HepG2 (cell line): ENCODE measurements around the gene CLIC1. TPM values are rescaled to one million over a fixed set of nuclear protein-coding genes. Genes with fewer than 3 reads are reported as not detected.

Experiments
- CBX2 ChIP-seq, 2 experiments: fragments of 200-600 bp in 1 of 2; sonication (generic); formaldehyde crosslinking in 1 of 2; IDR thresholded peaks; 2 replicates each; pipeline versions ENCODE4 v1.7.0 to v1.8.1; 2018 to 2022; ENCODE audit warnings: low read depth in 2 of 2, low read length in 1 of 2, mild to moderate bottlenecking in 1 of 2, missing genetic modification reagents in 1 of 2
- CHD2 ChIP-seq: IDR thresholded peaks from 2 replicates; pipeline ENCODE4 v1.6.1; 2011; ENCODE audit warnings: low read depth, low read length, improper control_type of control experiment
- FOXA3 ChIP-seq: IDR thresholded peaks from 2 replicates; pipeline ENCODE4 v1.6.1; 2016; ENCODE audit warnings: missing genetic modification reagents, missing compliant biosample characterization
- HMG20B ChIP-seq: conservative IDR thresholded peaks from 2 replicates; pipeline ENCODE4 v1.6.1; 2016; ENCODE audit warnings: missing genetic modification reagents, missing compliant biosample characterization
- HNRNPUL1 ChIP-seq: fragments of 200-400 bp; formaldehyde crosslinking; IDR thresholded peaks from 2 replicates; pipeline ENCODE4 v1.6.1; 2017; ENCODE audit warnings: low read depth, mild to moderate bottlenecking, low read length, moderate library complexity
- KDM6A ChIP-seq: IDR thresholded peaks from 2 replicates; pipeline ENCODE4 v1.6.1; 2016; ENCODE audit warnings: low read depth
- KLF9 ChIP-seq: IDR thresholded peaks from 2 replicates; pipeline ENCODE4 v1.6.1; 2016; ENCODE audit warnings: low read depth
- RFXANK ChIP-seq: IDR thresholded peaks from 2 replicates; pipeline ENCODE4 v1.6.1; 2016
- SALL1 ChIP-seq: sonication (generic); formaldehyde crosslinking; IDR thresholded peaks from 2 replicates; pipeline ENCODE4 v1.8.0; 2022; ENCODE audit warnings: mild to moderate bottlenecking, missing genetic modification reagents
- ZBTB38 ChIP-seq: sonication (generic); formaldehyde crosslinking; IDR thresholded peaks from 2 replicates; pipeline ENCODE4 v1.5.1; 2020; ENCODE audit warnings: mild to moderate bottlenecking, missing genetic modification reagents
- ZFYVE20 ChIP-seq: sonication (generic); formaldehyde crosslinking; IDR thresholded peaks from 2 replicates; pipeline ENCODE4 v1.8.0; 2023; ENCODE audit warnings: low read depth, mild to moderate bottlenecking, moderate library complexity, missing genetic modification reagents, borderline replicate concordance
- ZNF10 ChIP-seq: sonication (generic); formaldehyde crosslinking; IDR thresholded peaks from 2 replicates; pipeline ENCODE4 v1.4.0; 2020; ENCODE audit warnings: mild to moderate bottlenecking, low read depth, missing genetic modification reagents, borderline replicate concordance
- ZNF572 ChIP-seq: sonication (generic); formaldehyde crosslinking; IDR thresholded peaks from 2 replicates; pipeline ENCODE4 v1.5.1; 2020; ENCODE audit warnings: mild to moderate bottlenecking, missing genetic modification reagents
- ZNF709 ChIP-seq: sonication (generic); formaldehyde crosslinking; IDR thresholded peaks from 2 replicates; pipeline ENCODE4 v1.5.0; 2020; ENCODE audit warnings: mild to moderate bottlenecking, missing genetic modification reagents
- ZNF772 ChIP-seq: sonication (generic); formaldehyde crosslinking; IDR thresholded peaks from 2 replicates; pipeline ENCODE4 v1.5.0; 2020; ENCODE audit warnings: mild to moderate bottlenecking, missing genetic modification reagents
- polyA plus RNA-seq, 8 experiments: library from polyadenylated mRNA; depleted of rRNA in 3 of 8; stranded (reverse) in 7 of 8; unstranded in 1 of 8; fragments of >200 nt; fragmentation: Illumina TruSeq in 4 of 8; extraction: Trizol in 4 of 8; gene quantifications; 2 replicates each; pipeline versions ENCODE4 v1.2.1 to v1.2.3, GENCODE V29; 2011 to 2016; ENCODE audit warnings: low read depth in 4 of 8, missing spikeins in 1 of 8, mixed read lengths in 1 of 8; ENCODE audit not compliant: insufficient read depth in 1 of 8
- total RNA-seq, 5 experiments: library from RNA; depleted of rRNA; stranded (reverse); fragments of >200 nt; fragmentation: Illumina TruSeq; extraction: Trizol; gene quantifications; 2 replicates each; pipeline ENCODE4 v1.2.3, GENCODE V29; 2016; ENCODE audit warnings: low read depth in 1 of 5
- TF ChIP-seq, protein P1 (sequence below): IDR thresholded peaks from 2 replicates; pipeline ENCODE4 v1.6.1; 2016; ENCODE audit warnings: missing compliant biosample characterization, missing genetic modification reagents, borderline replicate concordance
- TF ChIP-seq, protein P2 (sequence below): IDR thresholded peaks from 2 replicates; pipeline ENCODE4 v1.6.1; 2016; ENCODE audit warnings: low read depth, missing genetic modification reagents, missing compliant biosample characterization
- TF ChIP-seq, protein P3 (sequence below): IDR thresholded peaks from 2 replicates; pipeline ENCODE4 v1.6.1; 2016; ENCODE audit warnings: missing genetic modification reagents, missing compliant biosample characterization
- TF ChIP-seq, protein P4 (sequence below): conservative IDR thresholded peaks from 2 replicates; pipeline ENCODE4 v1.6.1; 2018; ENCODE audit warnings: missing genetic modification reagents
- TF ChIP-seq, protein P5 (sequence below): sonication (generic); formaldehyde crosslinking; IDR thresholded peaks from 2 replicates; pipeline ENCODE4 v1.8.1; 2023; ENCODE audit warnings: mild to moderate bottlenecking, missing genetic modification reagents

The CLIC1 gene
- total and polyA plus RNA-seq, 2 of the 13 experiments (the other 11 are each of a cell fraction or from before 2014, with no cell fraction given), result 602 to 891 TPM

DNA sequence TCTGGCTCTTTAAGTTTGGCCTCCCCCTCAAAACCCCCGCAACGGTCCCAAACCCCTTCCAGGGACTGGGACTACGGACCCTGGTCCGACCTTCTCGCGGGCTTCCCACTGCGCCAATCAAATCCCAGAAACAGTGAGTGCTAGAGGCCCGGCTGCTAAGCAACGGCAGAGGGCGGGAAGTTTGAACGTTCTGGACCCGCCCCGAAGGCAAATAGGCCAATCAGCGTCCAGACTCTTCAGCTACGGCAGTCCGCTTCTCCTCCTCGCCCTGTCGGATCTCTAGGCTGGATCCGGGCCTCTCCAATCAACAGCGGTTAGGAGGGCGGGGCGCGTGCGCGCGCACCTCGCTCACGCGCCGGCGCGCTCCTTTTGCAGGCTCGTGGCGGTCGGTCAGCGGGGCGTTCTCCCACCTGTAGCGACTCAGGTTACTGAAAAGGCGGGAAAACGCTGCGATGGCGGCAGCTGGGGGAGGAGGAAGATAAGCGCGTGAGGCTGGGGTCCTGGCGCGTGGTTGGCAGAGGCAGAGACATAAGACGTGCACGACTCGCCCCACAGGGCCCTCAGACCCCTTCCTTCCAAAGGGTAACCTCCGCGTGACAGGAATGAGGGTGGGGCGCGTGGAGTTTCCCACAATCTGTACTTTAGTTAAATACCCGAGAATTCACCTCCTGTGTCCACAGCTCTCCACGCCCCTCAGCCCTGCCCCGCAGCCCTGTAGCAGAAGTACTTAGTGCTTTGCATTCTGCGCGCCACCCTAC, 3.5 kb upstream of the CLIC1 start, which contains the start of gene MSH5 (continued):
- TF ChIP-seq RFXANK (CRISPR knock-in tag) (peak; percentile 76; the same call in 1 of the 2 replicates), HMG20B (no peak), KLF9 (CRISPR knock-in tag) (no peak), ZNF772 (peak; percentile 84), ZNF10 (CRISPR knock-in tag) (no peak), CHD2 (peak; percentile 92), FOXA3 (CRISPR knock-in tag) (no peak), ZBTB38 (peak; percentile 97), KDM6A (CRISPR knock-in tag) (no peak; the same call in 1 of the 2 replicates), CBX2 (IDR thresholded peaks at IDR 0.05; ENCODE audit: low read depth, low read length) (no peak), CBX2 (CRISPR knock-in tag; IDR thresholded peaks at IDR 0.05; ENCODE audit: low read depth) (peak; percentile 98), ZNF709 (CRISPR knock-in tag) (peak; percentile 96), ZNF572 (no peak), HNRNPUL1 (peak; percentile 8; the same call in 1 of the 2 replicates), SALL1 (CRISPR knock-in tag) (peak; percentile 97), ZFYVE20 (CRISPR knock-in tag) (peak; percentile 95)
- TF ChIP-seq, protein P1, sequence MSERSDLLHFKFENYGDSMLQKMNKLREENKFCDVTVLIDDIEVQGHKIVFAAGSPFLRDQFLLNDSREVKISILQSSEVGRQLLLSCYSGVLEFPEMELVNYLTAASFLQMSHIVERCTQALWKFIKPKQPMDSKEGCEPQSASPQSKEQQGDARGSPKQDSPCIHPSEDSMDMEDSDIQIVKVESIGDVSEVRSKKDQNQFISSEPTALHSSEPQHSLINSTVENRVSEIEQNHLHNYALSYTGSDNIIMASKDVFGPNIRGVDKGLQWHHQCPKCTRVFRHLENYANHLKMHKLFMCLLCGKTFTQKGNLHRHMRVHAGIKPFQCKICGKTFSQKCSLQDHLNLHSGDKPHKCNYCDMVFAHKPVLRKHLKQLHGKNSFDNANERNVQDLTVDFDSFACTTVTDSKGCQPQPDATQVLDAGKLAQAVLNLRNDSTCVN (CRISPR knock-in tag), result peak; percentile 88
- TF ChIP-seq, protein P2, sequence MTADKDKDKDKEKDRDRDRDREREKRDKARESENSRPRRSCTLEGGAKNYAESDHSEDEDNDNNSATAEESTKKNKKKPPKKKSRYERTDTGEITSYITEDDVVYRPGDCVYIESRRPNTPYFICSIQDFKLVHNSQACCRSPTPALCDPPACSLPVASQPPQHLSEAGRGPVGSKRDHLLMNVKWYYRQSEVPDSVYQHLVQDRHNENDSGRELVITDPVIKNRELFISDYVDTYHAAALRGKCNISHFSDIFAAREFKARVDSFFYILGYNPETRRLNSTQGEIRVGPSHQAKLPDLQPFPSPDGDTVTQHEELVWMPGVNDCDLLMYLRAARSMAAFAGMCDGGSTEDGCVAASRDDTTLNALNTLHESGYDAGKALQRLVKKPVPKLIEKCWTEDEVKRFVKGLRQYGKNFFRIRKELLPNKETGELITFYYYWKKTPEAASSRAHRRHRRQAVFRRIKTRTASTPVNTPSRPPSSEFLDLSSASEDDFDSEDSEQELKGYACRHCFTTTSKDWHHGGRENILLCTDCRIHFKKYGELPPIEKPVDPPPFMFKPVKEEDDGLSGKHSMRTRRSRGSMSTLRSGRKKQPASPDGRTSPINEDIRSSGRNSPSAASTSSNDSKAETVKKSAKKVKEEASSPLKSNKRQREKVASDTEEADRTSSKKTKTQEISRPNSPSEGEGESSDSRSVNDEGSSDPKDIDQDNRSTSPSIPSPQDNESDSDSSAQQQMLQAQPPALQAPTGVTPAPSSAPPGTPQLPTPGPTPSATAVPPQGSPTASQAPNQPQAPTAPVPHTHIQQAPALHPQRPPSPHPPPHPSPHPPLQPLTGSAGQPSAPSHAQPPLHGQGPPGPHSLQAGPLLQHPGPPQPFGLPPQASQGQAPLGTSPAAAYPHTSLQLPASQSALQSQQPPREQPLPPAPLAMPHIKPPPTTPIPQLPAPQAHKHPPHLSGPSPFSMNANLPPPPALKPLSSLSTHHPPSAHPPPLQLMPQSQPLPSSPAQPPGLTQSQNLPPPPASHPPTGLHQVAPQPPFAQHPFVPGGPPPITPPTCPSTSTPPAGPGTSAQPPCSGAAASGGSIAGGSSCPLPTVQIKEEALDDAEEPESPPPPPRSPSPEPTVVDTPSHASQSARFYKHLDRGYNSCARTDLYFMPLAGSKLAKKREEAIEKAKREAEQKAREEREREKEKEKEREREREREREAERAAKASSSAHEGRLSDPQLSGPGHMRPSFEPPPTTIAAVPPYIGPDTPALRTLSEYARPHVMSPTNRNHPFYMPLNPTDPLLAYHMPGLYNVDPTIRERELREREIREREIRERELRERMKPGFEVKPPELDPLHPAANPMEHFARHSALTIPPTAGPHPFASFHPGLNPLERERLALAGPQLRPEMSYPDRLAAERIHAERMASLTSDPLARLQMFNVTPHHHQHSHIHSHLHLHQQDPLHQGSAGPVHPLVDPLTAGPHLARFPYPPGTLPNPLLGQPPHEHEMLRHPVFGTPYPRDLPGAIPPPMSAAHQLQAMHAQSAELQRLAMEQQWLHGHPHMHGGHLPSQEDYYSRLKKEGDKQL (CRISPR knock-in tag), result peak; percentile 15
- TF ChIP-seq, protein P3, sequence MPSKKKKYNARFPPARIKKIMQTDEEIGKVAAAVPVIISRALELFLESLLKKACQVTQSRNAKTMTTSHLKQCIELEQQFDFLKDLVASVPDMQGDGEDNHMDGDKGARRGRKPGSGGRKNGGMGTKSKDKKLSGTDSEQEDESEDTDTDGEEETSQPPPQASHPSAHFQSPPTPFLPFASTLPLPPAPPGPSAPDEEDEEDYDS (CRISPR knock-in tag), result peak; percentile 60
- TF ChIP-seq, protein P4, sequence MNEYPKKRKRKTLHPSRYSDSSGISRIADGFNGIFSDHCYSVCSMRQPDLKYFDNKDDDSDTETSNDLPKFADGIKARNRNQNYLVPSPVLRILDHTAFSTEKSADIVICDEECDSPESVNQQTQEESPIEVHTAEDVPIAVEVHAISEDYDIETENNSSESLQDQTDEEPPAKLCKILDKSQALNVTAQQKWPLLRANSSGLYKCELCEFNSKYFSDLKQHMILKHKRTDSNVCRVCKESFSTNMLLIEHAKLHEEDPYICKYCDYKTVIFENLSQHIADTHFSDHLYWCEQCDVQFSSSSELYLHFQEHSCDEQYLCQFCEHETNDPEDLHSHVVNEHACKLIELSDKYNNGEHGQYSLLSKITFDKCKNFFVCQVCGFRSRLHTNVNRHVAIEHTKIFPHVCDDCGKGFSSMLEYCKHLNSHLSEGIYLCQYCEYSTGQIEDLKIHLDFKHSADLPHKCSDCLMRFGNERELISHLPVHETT (CRISPR knock-in tag), result peak; percentile 87
- TF ChIP-seq, protein P5, sequence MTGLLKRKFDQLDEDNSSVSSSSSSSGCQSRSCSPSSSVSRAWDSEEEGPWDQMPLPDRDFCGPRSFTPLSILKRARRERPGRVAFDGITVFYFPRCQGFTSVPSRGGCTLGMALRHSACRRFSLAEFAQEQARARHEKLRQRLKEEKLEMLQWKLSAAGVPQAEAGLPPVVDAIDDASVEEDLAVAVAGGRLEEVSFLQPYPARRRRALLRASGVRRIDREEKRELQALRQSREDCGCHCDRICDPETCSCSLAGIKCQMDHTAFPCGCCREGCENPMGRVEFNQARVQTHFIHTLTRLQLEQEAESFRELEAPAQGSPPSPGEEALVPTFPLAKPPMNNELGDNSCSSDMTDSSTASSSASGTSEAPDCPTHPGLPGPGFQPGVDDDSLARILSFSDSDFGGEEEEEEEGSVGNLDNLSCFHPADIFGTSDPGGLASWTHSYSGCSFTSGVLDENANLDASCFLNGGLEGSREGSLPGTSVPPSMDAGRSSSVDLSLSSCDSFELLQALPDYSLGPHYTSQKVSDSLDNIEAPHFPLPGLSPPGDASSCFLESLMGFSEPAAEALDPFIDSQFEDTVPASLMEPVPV (CRISPR knock-in tag), result peak; percentile 100
